Measurements from ENCODE around the gene PRDX6. TPM values are rescaled to one million over a fixed set of nuclear protein-coding genes. Genes with fewer than 3 reads are reported as not detected.
"Not testable (repeated sequence)": the region's sequence is repeated elsewhere in the genome, so short reads cannot be mapped to it uniquely, and the experiment has no call there.

The PRDX6 gene
- total and polyA plus RNA-seq, 2 of the 8 experiments (the other 6 are each of a cell fraction or from before 2014, with no cell fraction given), result 348 to 677 TPM

DNA sequence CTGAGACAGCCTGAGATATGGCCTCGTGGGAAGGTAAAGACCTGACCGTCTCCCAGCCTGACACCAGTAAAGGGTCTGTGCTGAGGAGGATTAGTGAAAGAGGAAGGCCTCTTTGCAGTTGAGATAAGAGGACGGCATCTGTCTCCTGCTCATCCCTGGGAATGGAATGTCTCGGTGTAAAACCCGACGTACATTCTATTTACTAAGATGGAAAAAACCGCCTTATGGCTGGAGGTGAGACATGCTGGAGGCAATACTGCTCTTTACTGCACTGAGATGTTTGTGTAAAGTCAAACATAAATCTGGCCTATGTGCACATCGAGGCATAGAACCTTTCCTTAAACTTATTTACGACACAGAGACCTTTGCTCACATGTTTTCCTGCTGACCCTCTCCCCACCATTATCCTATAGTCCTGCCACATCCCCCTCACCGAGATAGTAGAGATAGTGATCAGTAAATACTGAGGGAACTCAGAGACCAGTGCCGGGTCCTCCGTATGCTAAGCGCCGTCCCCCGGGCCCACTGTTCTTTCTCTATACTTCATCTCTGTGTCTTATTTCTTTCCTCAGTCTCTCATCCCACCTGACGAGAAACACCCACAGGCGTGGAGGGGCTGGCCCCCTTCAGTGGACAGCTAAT is 2.2 kb upstream of the PRDX6 start:
- CTCF ChIA-PET (ENCODE audit: partially characterized antibody), result interaction anchor here (2.2 to 4.3 kb wide), 2 partner anchors 22 to 45 kb away, joined by 6 to 44 read pairs; no protein-coding TSS in a partner anchor
- H3K79me2 ChIP-seq (ENCODE audit: control insufficient read depth in 1 of 2, insufficient read depth in 2 of 2, low read length in 2 of 2), result peaks cover 12 to 54% of the 10 kb centered on the region in 2 experiments
- not testable (repeated sequence) for FAIRE-seq

More for the DNA sequence above, 2.2 kb upstream of the PRDX6 start:
- not testable (repeated sequence) for H3K27me3 ChIP-seq (replicated peaks in 1 of 4; ENCODE audit: control insufficient read depth in 3 of 4, extremely low read depth in 1 of 4, insufficient read depth in 3 of 4, low read length in 3 of 4); H3K56ac ChIP-seq (replicated peaks; ENCODE audit: insufficient read length, low read depth, low read length); H3K27ac ChIP-seq (ENCODE audit: low read depth, low read length); H3K23ac ChIP-seq (ENCODE audit: insufficient read length); H2AK5ac ChIP-seq (ENCODE audit: low read depth, low read length); H4K20me1 ChIP-seq (replicated peaks in 1 of 2; ENCODE audit: control insufficient read depth in 1 of 2, insufficient read depth in 2 of 2, low read length in 2 of 2); H2AFZ ChIP-seq (ENCODE audit: low read length); H4K91ac ChIP-seq (replicated peaks; ENCODE audit: insufficient read length, low read length); H3K14ac ChIP-seq (ENCODE audit: insufficient read length); H2BK120ac ChIP-seq (replicated peaks; ENCODE audit: low read depth, low read length); H4K5ac ChIP-seq (ENCODE audit: insufficient read length, low read depth, low read length); H3K79me1 ChIP-seq (ENCODE audit: low read depth, low read length); H4K8ac ChIP-seq (ENCODE audit: extremely low read depth, insufficient read depth, low read length); H3K4ac ChIP-seq (replicated peaks; ENCODE audit: insufficient read length, low read depth, low read length); H3K18ac ChIP-seq (ENCODE audit: extremely low read depth, low read length); H2BK20ac ChIP-seq (ENCODE audit: low read length); H3K9ac ChIP-seq (replicated peaks in 1 of 4; ENCODE audit: extremely low read depth in 1 of 4, low read depth in 3 of 4, low read length in 3 of 4); H2BK12ac ChIP-seq (ENCODE audit: low read depth, low read length); DNase-seq (ENCODE audit: low read depth in 1 of 2, low spot score in 2 of 2); H2BK15ac ChIP-seq (ENCODE audit: low read length); H2BK5ac ChIP-seq (ENCODE audit: low read depth, low read length)
- WGBS, 2 experiments (ENCODE audit: extremely low coverage in 1 of 2, insufficient coverage in 1 of 2, insufficient read length in 1 of 2, insufficient replicate concordance in 2 of 2, low coverage in 1 of 2, low lambda C conversion rate in 2 of 2, missing lambda C conversion rate in 1 of 2), result 87% methylated on average over 17 of the region's 17 CpGs; no CpG with 5 or more reads in 1 of the 2 experiments
- Histone ChIP-seq H3K36me3 (ENCODE audit: control insufficient read depth in 2 of 4, insufficient read depth in 4 of 4, low read length in 3 of 4) (peaks cover 0 to 27% (median 7%) of the 10 kb centered on the region in 4 experiments; a peak in 6 of 8 replicates), H3K4me3 (ENCODE audit: extremely low read depth in 1 of 4, insufficient read depth in 2 of 4, low read depth in 3 of 4, low read length in 4 of 4) (peak overlapping the region in 1 of 4 experiments; percentile 79; a peak in 2 of 8 replicates), H3K23me2 (ENCODE audit: low read depth, low read length) (peaks cover 12% of the 10 kb centered on the region), H3K9me3 (ENCODE audit: insufficient read depth in 2 of 2, low read depth in 1 of 2, low read length in 1 of 2) (peaks cover 19 to 23% of the 10 kb centered on the region in 2 experiments), H3K4me2 (ENCODE audit: insufficient read depth in 1 of 2, low read depth in 2 of 2, low read length in 2 of 2) (peak overlapping the region; percentile 80 to 91), H3K4me1 (replicated peaks in 1 of 4; ENCODE audit: control insufficient read depth in 3 of 4, insufficient read depth in 4 of 4, low read length in 3 of 4) (peaks cover 2 to 18% (median 4%) of the 10 kb centered on the region in 4 experiments; a peak in 6 of 7 replicates)
- POLR2A ChIA-PET (ENCODE audit: partially characterized antibody), result interaction anchor here (1.0 to 4.8 kb wide), 2 partner anchors 14 to 390 kb away, joined by 3 to 53 read pairs; no protein-coding TSS in a partner anchor

Data from H1 (cell line).